ENCODE data around the gene TMEM144. TPM values are rescaled to one million over a fixed set of nuclear protein-coding genes. Genes with fewer than 3 reads are reported as not detected.

The TMEM144 gene
- total RNA-seq, 1 donor: 8.0 TPM

- TF ChIP-seq, protein P1, sequence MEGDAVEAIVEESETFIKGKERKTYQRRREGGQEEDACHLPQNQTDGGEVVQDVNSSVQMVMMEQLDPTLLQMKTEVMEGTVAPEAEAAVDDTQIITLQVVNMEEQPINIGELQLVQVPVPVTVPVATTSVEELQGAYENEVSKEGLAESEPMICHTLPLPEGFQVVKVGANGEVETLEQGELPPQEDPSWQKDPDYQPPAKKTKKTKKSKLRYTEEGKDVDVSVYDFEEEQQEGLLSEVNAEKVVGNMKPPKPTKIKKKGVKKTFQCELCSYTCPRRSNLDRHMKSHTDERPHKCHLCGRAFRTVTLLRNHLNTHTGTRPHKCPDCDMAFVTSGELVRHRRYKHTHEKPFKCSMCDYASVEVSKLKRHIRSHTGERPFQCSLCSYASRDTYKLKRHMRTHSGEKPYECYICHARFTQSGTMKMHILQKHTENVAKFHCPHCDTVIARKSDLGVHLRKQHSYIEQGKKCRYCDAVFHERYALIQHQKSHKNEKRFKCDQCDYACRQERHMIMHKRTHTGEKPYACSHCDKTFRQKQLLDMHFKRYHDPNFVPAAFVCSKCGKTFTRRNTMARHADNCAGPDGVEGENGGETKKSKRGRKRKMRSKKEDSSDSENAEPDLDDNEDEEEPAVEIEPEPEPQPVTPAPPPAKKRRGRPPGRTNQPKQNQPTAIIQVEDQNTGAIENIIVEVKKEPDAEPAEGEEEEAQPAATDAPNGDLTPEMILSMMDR (IDR thresholded peaks at IDR 0.05; ENCODE audit: extremely low read depth, low read depth, low read length): no peak
- H4K20me1 ChIP-seq (ENCODE audit: insufficient read depth, low read length): peaks cover 2% of the 10 kb centered on the region
- peak overlapping the region; percentile 29 for H2AFZ ChIP-seq (ENCODE audit: low read length)
- H3K4me2 ChIP-seq (ENCODE audit: insufficient read depth, low read length): no peak overlapping the region
- H3K79me2 ChIP-seq (ENCODE audit: insufficient read depth, low read length): peaks cover 28% of the 10 kb centered on the region
- no peak overlapping the region for H3K27ac ChIP-seq (ENCODE audit: low read depth, low read length)
- no peaks in the 10 kb centered on the region for H3K27me3 ChIP-seq (ENCODE audit: insufficient read depth, low read length)
- peaks cover 29% of the 10 kb centered on the region for H3K4me1 ChIP-seq (ENCODE audit: insufficient read depth, low read length)
- no peak overlapping the region for H3K4me3 ChIP-seq (ENCODE audit: insufficient read depth, low read length)
- H3K36me3 ChIP-seq (ENCODE audit: insufficient read depth, low read length): peaks cover 4% of the 10 kb centered on the region
- no peak for DNase-seq (ENCODE audit: insufficient read length, low spot score, missing footprints)
- H3K9me3 ChIP-seq (ENCODE audit: low read depth, low read length): no peaks in the 10 kb centered on the region
These were observed 46.1 kb upstream of the TMEM144 start for GRCh38 chr4:158163941-158164767.

DNA sequence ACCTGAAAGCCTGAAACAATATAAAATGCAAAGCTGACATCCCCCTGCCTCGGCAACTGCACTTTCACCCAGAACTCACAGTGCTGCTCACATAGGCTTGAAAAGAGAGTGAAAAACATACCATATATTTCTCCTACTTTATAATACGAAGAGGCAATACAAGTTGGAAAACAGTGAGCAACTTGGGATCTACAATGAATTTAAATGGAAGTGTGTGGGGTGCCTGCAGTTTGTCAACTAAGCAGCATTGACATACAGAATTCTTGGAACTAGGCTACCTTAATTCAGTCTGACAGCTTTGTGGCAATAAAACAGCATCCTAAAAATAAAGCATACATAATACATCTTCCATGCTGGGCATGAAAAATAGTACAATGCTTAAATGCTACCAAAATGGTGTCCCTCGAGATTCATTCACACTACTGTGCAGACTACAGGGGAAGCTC lies 45.5 kb upstream of the TMEM144 start:
- no peaks in the 10 kb centered on the region for H3K9me3 ChIP-seq (ENCODE audit: low read depth, low read length)
- peaks cover 2% of the 10 kb centered on the region for H4K20me1 ChIP-seq (ENCODE audit: insufficient read depth, low read length)
- TF ChIP-seq, protein P1 (IDR thresholded peaks at IDR 0.05; ENCODE audit: extremely low read depth, low read depth, low read length): no peak
- no peak overlapping the region for H3K27ac ChIP-seq (ENCODE audit: low read depth, low read length)
- no peak overlapping the region for H3K4me3 ChIP-seq (ENCODE audit: insufficient read depth, low read length)
- no peaks in the 10 kb centered on the region for H3K27me3 ChIP-seq (ENCODE audit: insufficient read depth, low read length)
- DNase-seq (ENCODE audit: insufficient read length, low spot score, missing footprints): no peak
- H2AFZ ChIP-seq (ENCODE audit: low read length): peak overlapping the region; percentile 29
- peaks cover 28% of the 10 kb centered on the region for H3K79me2 ChIP-seq (ENCODE audit: insufficient read depth, low read length)
- H3K4me1 ChIP-seq (ENCODE audit: insufficient read depth, low read length): peaks cover 25% of the 10 kb centered on the region
- no peak overlapping the region for H3K4me2 ChIP-seq (ENCODE audit: insufficient read depth, low read length)
- H3K36me3 ChIP-seq (ENCODE audit: insufficient read depth, low read length): peaks cover 4% of the 10 kb centered on the region

- Histone ChIP-seq H4K20me1 (ENCODE audit: insufficient read depth, low read length) (peaks cover 2% of the 10 kb centered on the region), H3K4me3 (ENCODE audit: insufficient read depth, low read length) (no peak overlapping the region), H3K27me3 (ENCODE audit: insufficient read depth, low read length) (no peaks in the 10 kb centered on the region), H3K36me3 (ENCODE audit: insufficient read depth, low read length) (peaks cover 4% of the 10 kb centered on the region), H3K4me1 (ENCODE audit: insufficient read depth, low read length) (peaks cover 34% of the 10 kb centered on the region), H2AFZ (ENCODE audit: low read length) (no peak overlapping the region), H3K4me2 (ENCODE audit: insufficient read depth, low read length) (no peak overlapping the region), H3K27ac (ENCODE audit: low read depth, low read length) (no peak overlapping the region), H3K79me2 (ENCODE audit: insufficient read depth, low read length) (peaks cover 31% of the 10 kb centered on the region), H3K9me3 (ENCODE audit: low read depth, low read length) (no peaks in the 10 kb centered on the region)
- no peak for DNase-seq (ENCODE audit: insufficient read length, low spot score, missing footprints)
- TF ChIP-seq, protein P1 (IDR thresholded peaks at IDR 0.05; ENCODE audit: extremely low read depth, low read depth, low read length): no peak
These were observed 43.6 kb upstream of the TMEM144 start for GRCh38 chr4:158166701-158167100.

DNA sequence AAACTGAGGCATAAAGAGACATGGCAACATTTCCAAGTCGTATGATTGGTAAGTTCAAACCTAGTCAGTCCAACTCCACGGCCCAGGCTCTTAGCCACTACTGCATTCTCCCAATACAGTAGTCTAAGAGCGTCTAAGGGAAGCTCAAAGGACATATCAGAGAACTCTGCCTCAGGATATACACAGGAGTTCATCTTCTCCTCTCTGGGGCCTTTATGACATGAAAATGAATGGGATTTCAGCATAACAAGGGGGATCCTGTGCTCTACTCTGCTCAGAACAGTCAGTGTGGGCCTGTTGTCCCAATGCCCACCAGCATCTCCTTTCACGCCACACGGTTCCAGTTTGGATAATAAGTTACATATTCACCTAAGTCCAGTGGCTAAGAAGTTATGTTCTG lies 41.7 kb upstream of the TMEM144 start:
- no peaks in the 10 kb centered on the region for H3K9me3 ChIP-seq (ENCODE audit: low read depth, low read length)

More for the DNA sequence above, 41.7 kb upstream of the TMEM144 start:
- Histone ChIP-seq H3K27me3 (ENCODE audit: insufficient read depth, low read length) (no peaks in the 10 kb centered on the region), H3K4me1 (ENCODE audit: insufficient read depth, low read length) (peaks cover 27% of the 10 kb centered on the region), H2AFZ (ENCODE audit: low read length) (no peak overlapping the region), H3K27ac (ENCODE audit: low read depth, low read length) (no peak overlapping the region), H3K36me3 (ENCODE audit: insufficient read depth, low read length) (peaks cover 4% of the 10 kb centered on the region), H3K4me3 (ENCODE audit: insufficient read depth, low read length) (peak overlapping the region; percentile 63), H3K4me2 (ENCODE audit: insufficient read depth, low read length) (peak overlapping the region; percentile 79), H4K20me1 (ENCODE audit: insufficient read depth, low read length) (peaks cover 2% of the 10 kb centered on the region), H3K79me2 (ENCODE audit: insufficient read depth, low read length) (peaks cover 29% of the 10 kb centered on the region)
- no peak for DNase-seq (ENCODE audit: insufficient read length, low spot score, missing footprints)
- TF ChIP-seq, protein P1 (IDR thresholded peaks at IDR 0.05; ENCODE audit: extremely low read depth, low read depth, low read length): no peak

Data from osteoblast (primary cell).